Measurements from ENCODE around the gene CACNA1A.
A peak's percentile ranks its signal among the peaks of the same experiment; 100 is the strongest.
"Not testable (repeated sequence)": the region's sequence is repeated elsewhere in the genome, so short reads cannot be mapped to it uniquely, and the experiment has no call there.

The CACNA1A gene

DNA sequence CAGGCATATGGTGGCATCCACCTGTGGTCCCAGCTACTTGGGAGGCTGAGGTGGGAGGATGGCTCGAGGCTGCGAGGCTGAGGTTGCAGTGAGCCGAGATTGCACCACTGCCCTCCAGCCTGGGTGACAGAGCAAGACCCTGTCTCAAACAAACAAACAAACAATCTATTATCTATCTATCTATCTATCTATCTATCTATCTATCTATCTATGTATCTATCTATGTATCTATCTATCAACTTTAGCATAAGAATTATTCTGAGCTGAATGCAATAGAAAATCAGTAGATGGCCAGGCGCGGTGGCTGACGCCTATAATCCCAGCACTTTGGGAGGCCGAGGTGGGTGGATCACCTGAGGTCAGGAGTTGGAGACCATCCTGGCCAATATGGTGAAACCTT lies 304.2 kb downstream of the CACNA1A start:
- not testable (repeated sequence) for DNase-seq (ENCODE audit: low spot score)

DNA sequence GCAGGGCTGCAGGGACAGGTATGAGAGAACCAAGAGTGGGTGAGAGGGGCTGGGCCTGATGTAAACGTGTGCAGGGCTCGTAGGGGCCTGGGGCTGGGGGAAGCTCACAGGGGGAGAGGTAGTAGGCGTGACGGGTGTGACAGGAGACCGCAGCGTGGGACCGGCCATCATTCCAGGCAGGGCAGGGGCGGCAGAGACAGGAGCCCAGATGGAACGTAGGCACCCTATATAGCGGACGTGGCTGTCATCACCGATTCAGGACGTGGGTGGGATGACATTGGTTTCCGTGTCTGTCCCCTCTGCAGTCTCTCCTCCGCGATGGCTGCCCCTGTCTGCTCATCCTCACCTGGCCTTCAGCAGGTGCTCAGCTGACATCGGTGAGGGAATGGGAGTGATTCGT lies 307.6 kb downstream of the CACNA1A start:
- no peak for DNase-seq (ENCODE audit: low spot score)

DNA sequence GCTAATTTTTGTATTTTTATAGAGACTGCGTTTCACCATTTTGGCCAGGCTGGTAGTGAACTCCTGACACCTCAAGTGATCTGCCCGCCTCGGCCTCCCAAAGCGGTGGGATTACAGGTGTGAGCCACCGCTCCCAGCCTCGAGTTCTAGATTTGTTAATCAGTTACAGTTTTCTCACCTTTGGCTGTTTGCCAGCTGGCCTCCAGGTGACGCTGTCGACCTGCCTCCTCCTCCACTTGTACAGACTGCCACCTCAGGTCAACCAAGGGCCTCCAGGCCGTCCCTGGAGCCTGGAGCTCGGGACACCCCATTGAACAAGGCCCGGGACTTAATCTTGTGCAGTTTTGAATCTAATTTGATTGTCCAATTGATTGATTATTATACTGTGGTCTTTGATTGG lies 310.6 kb downstream of the CACNA1A start:
- DNase-seq (ENCODE audit: low spot score) = peak; percentile 77

DNA sequence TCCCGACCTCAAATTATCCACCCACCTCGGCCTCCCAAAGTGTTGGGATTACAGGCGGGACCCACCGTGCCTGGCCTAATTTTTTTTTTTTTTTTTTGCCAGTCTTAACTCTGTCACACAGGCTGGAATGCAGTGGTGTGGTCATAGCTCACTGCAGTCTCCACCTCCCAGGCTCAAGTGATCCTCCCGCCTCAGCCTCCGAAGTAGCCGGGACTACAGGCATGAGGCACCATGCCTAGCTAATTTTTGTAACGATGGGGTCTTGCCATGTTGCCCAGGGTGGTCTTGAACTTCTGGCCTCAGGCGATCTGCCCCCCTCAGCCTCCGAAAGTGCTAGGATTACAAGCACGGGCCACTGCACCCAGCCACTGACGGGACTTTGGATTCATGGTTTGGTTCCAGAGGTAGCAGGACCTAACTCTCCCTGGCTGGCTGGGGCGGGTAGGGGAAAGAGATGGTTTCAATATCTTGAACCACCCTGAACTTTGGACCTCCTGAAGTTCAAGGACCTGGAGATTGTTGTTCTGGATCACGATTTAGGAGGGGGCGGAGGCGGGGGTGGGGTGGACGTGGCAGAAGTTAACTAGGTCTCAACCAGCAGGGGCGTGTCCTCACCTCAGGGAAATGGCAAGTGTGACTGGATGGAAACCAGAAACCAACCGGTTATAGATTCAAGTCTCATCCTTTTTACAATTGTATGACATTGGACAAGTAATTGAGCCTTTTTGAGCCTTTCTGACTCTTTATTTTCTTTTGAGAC lies 315.3 kb downstream of the CACNA1A start:
- no peak for DNase-seq (ENCODE audit: low spot score)

DNA sequence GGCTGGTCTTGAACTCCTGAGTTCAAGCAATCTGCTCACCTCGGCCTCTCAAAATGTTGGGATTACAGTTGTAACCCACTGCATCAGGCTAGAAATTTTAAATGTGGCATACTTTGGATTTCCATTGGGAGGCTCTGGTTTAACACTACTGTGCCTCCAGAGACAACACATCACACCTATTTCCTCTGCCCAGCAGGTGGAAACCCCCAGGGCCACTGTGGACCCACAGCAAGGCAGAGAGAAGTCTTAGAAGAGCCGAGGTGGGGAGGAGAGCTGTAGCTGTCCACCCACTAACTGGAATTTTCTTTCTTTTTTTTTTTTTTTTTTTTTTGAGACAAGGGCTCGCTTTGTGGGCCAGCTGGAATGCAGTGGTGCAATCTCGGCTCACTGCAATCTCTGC lies 316.7 kb downstream of the CACNA1A start:
- no peak for DNase-seq (ENCODE audit: low spot score)

DNA sequence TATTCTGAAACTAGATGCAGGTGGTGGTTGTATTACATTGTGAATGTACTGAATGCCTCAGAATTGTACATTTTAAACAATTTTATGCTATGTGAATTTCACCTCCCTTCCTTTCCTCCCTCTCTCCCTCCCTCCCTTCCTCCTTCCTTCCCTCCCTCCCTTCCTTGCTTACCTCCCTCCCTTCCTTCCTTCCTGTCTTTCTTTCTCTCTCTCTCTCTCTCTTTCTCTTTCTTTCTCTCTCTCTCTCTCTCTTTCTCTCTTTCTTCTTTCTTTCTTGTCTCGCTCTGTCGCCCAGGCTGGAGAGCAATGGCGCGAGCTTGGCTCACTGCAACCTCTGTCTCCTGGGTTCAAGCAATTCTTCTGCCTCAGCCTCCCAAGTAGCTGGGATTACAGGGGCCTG lies 318.9 kb downstream of the CACNA1A start:
- no peak for DNase-seq (ENCODE audit: low spot score)

DNA sequence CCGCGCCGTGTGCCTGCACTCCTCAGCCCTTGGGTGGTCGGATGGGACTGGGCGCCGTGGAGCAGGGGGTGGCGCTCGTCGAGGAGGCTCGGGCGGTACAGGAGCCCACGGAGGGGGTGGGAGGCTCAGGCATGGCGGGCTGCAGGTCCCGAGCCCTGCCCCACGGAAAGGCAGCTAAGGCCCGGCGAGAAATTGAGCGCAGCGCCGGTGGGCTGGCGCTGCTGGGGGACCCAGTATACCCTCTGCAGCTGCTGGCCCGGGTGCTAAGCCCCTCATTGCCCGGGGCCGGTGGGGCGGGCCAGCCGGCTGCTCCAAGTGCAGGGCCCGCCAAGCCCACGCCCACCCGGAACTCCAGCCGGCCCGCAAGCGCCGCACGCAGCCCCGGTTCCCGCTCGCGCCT lies 319.6 kb downstream of the CACNA1A start:
- DNase-seq (ENCODE audit: low spot score) = not testable (repeated sequence)

DNA sequence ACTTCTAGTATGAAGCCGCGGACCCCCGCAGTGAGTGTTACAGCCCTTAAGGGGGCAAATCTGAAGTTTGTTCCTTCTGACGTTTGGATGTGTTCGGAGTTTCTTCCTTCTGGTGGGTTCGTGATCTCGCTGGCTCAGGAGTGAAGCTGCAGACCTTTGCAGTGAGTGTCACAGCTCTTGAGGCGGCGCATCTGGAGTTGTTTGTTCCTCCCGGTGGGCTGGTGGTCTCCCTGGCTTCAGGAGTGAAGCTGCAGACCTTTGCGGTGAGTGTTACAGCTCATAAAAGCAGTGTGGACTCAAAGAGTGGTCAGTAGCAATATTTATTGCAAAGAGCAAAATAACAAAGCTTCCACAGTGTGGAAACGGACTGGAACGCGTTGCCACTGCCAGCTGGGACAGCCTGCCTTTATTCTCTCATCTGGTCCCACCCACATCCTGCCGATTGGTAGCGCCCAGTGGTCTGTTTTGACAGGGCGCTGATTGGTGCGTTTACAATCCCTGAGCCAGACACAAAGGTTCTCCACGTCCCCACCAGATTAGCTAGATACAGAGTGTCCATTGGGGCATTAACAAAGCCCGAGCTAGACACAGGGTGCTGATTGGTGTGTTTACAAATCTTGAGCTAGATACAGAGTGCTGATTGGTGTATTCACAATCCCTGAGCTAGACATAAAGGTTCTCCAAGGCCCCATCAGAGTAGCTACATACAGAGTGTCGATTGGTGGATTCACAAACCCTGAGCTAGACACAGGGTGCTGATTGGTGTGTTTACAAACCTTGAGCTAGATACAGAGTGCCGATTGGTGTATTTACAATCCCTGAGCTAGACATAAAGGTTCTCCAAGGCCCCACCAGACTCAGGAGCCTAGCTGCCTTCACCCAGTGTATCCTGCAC lies 320.3 kb downstream of the CACNA1A start:
- DNase-seq (ENCODE audit: low spot score) = not testable (repeated sequence)

DNA sequence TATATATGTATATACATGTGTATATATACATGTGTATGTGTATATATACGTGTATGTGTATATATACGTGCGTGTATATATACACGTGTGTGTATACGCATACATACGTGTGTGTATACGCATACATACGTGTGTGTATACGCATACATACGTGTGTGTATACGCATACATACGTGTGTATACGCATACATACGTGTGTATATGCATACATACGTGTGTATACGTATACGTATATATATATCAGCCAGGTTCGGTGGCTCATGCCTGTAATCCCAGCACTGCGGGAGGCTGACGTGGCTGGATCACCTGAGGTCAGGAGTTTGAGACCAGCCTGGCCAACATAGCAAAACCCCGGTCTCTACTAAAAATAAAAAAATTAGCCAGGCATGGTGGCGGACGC lies 321.4 kb downstream of the CACNA1A start:
- not testable (repeated sequence) for DNase-seq (ENCODE audit: low spot score)

DNA sequence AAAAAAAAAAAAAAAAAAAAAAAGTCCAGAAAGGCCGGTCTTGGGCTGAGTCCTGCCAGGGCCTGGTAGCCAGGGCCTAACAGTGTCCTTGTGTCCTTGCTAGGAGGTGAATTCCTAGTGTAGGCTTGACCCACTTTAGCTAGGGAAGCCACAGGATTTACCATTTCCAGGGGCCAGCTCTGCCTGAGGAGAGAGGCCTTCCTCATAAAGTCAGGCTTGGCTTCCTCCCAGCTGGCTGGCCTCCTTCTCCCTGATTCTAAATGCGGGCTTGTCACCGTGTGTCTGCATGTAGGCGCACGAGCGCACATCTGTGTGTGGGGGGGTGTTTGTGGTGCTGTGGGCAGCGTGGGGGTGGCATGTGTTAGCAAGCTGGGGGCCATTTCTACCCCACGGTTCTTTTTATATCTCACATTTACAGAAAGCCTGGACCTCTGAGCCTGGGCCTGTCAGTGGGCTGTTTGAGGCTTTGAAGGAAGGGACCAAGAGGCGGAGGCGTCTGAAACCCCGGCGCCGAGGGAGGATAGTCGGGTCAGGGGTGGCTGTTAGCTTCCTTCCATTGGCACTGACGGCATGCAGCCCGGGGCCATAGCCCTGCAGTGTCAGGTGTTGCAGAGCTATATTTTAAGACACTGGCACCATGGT lies 324.4 kb downstream of the CACNA1A start:
- no peak for DNase-seq (ENCODE audit: low spot score)

DNA sequence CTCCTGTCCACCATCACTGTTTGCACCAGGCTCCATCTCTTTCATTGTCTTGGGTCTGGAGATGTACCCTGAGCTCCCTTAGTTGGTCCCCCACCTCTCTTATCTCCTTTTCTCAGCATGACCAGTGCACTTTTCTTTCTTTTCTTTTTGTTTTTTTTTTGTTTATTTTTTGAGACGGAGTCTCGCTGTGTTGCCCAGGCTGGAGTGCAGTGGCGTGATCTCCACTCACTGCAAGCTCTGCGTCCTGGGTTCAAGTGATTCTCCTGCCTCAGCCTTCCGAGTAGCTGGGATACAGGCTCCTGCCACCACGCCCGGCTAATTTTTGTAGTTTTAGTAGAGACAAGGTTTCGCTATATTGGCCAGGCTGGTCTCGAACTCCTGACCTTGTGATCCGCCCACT lies 328.0 kb downstream of the CACNA1A start:
- not testable (repeated sequence) for DNase-seq (ENCODE audit: low spot score)

DNA sequence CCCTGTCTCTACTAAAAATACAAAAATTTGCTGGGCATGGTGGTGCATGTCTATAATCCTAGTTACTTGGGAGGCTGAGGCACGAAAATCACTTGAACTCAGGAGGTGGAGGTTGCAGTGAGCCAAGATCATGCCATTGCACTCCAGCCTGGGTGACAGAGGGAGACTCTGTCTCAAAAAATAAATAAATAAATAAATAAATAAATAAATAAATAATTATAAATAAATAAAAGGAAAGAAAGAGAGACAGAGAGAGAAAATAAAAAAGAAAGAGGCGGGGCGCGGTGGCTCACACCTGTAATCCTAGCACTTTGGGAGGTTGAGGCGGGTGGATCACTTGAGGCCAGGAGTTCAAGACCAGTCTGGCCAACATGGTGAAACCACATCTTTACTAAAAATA lies 328.7 kb downstream of the CACNA1A start:
- DNase-seq (ENCODE audit: low spot score) = not testable (repeated sequence)

DNA sequence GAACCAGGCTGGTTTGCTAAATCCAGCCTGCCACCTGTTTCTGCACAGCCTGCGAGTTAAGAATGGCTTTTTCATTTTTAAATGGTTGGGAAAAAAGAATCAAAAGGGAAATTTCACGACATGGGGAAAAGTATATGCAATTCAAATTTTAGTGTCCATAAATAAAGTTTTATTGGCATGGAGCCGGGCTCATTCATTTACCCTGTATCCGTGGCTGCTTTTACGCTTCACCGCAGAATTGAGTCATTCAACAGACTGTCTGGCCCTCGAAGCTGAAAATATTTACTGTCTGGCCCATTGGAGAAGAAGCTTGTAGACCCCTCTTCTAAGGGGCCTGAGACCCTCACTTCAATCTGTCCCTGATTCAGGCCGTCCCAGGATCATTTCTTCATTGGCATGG lies 329.9 kb downstream of the CACNA1A start:
- DNase-seq (ENCODE audit: low spot score) = no peak

DNA sequence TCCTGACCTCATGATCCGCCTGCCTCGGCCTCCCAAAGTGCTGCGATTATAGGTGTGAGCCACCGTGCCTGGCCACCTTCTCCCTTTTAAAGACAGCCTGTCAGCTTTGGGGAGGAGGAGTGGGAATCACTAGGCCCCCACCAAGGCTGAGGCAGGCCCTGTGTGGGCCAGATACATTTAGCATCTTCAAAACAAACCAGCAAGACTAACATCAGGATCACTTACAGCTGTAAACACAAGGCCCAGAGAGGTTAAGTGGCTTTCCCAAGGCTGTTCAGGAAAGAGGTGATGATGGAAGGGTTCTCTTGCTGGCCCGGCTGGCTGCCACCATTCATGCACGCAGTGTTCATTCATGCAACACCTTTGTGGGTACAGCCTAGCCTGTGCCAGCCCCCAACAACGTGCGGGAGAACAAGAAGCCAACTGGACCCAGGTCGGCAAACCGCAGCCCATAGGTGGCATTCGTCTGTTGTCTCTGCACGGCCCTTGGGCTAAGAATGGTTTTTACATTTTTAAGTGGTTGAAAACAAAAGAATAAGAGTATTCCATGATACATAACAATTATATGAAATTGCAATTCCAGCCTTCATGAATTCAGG lies 333.0 kb downstream of the CACNA1A start:
- DNase-seq (ENCODE audit: low spot score) = no peak

DNA sequence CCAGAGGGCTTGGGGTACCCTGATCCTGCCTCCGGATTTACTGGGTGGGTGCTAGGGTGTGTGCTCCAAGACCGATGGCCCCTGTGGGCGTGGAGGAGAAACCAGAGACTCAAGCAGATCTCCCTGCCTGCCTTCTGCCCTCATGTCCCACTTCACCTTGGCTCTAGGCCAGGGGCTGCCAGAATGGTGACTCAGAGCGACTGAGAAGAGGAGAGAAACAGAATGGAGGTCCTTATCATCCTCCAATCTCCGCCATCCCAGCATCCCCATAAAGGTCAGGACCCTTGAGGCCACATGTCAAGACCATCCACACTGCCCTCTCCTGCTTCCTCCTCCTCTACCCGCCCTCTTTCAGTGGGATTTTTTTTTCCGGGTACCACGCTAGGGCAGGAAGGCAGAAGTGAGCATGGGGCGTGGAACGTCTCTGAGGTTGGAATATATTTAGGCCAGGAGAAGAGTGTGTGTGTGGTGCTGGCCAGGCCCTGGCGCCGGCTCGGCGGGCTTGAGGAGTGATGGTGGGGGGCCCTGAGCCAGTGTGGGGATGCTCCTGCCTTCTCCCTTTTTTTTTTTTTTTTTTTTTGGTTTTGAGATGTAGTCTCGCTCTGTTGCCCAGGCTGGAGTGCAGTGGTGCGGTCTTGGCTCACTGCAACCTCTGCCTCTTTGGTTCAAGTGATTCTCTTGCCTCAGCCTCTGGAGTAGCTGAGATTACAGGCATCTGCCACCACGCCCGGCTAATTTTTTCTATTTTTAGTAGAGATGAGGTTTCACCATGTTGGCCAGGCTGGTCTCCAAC lies 333.7 kb downstream of the CACNA1A start:
- DNase-seq (ENCODE audit: low spot score) = no peak

DNA sequence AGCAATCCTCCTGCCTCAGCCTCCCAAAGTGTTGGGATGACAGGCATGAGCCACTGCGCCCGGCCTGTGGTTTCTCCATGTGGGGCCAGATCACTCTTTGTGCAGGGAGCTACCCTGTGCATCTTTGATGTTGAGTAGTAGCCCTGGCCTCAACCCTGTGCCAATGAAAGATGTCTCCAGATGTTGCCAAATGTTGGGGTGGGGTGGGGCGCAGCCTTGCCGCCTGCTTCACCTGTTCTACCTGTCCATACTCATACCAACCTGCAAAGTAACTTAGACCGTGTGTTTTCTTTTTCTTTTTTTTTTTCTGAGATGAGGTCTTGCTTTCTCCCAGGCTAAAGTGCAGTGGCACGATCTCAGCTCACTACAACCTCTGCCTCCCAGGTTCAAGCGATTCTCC lies 335.1 kb downstream of the CACNA1A start:
- no peak for DNase-seq (ENCODE audit: low spot score)

DNA sequence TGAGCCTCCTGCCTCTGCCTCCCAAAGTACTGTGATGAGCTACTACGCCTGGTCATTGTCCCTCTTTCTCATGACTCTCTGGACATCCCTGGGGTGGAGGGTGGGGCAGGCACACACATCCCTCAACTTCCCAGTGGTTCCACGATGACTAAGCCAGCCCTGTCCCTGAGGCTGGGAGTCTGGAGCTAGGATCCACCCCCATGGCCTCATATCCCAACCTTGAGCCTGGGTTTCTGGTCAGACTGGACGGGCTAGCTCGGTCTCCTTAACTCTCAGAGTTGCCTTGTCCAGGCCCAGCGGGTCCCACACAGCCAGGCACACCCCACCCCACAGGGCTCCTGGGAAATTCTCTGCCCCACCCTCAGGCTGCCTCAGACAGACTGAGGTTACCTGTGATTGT lies 336.5 kb downstream of the CACNA1A start:
- DNase-seq (ENCODE audit: low spot score) = no peak

DNA sequence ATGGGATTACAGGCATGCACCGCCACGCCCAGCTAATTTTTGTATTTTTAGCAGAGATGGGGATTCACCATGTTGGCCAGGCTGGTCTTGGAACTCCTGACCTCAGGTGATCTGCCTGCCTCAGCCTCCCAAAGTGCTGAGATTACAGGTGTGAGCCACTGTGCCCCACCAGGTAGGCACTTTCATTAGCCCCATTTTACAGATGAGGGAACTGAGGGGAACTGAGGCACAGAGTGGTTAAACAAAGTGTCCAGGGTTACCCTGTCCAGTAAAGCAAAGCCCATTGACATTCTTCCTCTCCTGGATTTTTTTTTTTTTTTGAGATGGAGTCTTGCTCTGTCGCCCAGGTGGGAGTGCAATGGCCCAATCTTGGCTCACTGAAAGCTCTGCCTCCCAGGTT lies 340.1 kb downstream of the CACNA1A start:
- DNase-seq (ENCODE audit: low spot score) = not testable (repeated sequence)

DNA sequence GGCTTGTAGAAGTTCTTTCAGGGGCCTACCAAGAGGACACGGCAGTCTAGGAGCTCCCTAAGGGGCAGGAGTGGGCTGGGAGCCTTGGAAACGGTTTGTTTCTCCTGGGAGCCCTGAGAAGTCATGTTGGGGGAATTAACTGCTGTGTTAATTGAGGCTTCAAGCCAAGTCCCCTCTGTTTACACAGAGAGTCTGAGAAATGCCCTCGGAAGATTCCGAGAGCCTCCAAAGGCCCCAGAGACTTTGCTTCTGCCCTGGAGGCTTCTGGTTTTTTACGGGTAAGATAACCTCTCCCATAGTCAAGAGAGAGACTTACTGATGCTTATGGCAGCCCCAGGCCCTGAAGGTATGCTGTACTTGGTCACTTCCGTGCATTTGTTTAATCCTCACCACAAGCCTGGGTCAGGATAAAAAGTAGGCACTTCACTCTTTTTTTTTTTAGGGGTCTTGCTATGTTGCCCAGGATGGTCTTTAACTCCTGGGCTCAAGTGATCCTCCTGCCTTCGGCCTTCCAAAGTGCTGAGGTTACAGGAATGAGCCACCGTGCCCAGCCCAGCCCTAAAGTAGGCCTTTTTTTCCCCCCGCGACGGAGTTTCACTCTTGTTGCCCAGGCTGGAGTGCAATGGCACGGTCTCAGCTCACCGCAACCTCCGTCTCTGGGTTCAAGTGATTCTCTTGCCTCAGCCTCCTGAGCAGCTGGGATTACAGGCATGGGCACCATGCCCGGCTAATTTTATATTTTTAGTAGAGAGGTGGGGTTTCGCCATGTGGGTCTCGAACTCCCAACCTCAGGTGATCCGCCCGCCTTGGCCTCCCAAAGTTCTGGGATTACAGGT lies 340.9 kb downstream of the CACNA1A start:
- no peak for DNase-seq (ENCODE audit: low spot score)

DNA sequence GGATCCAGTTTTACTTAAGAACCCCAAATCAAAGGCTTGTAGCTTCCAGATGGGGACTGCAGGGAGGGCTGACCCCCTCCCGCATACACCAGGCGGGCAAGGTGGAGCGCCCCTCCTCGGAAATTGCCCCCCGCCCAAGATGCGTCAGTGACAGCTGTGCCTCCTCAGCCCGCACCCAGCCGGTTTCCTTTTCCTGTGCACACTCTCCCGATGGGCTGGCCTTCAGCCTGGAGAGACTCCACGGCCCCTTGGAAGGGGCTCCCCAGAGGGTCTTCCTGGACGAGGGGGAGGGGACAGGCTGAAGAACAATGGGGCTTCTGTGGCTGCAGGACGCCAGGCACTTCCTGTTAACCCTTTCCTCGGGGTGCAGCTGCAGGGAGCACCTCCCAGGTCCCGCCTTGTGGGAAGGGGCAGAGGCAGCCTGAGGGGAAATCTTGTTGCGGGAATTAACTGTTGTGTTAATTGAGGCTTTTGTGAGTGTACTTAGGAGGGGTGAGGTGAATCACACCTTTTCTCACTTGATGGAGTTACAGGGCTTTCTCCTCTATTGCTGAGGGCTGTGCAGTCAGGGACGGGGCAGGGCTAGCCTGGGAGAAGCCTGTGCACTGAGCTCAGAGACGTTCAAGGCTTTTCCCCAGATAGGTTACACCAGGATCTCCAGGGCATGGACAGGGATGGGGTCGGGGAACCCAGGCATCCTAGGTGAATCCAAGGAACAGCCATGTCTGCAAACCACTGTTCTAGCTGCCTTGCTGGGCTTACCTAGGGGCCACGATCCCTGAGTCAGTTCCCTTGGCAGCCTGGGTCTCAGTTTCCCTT lies 341.7 kb downstream of the CACNA1A start:
- peak; percentile 86 for DNase-seq (ENCODE audit: low spot score)

All from ecto neural progenitor cell (in vitro differentiated cells).